Measurements from ENCODE around the gene THSD4.

The THSD4 gene

GRCh38 chr15:71709808-71710418, 594.6 kb downstream of the THSD4 start:
- Histone ChIP-seq H3K9ac (ENCODE audit: low read length) (no peak overlapping the region), H3K27ac (ENCODE audit: low read depth, low read length, poor library complexity, severe bottlenecking) (no peak overlapping the region), H3K9me2 (ENCODE audit: low read depth, low read length) (no peaks in the 10 kb centered on the region), H3K9me3 (ENCODE audit: low read length) (no peaks in the 10 kb centered on the region), H4K20me1 (ENCODE audit: insufficient read depth, low read length) (no peaks in the 10 kb centered on the region), H3F3A (ENCODE audit: insufficient read depth, low read length) (no peaks in the 10 kb centered on the region), H3K4me1 (ENCODE audit: insufficient read depth, low read length, severe bottlenecking) (no peaks in the 10 kb centered on the region), H3K4me3 (ENCODE audit: low read depth, low read length, poor library complexity, severe bottlenecking) (no peak overlapping the region), H3K4me2 (ENCODE audit: low read length) (no peak overlapping the region), H2AFZ (ENCODE audit: low read length) (no peak overlapping the region), H3K79me2 (ENCODE audit: insufficient read depth, low read length) (no peaks in the 10 kb centered on the region), H3K27me3 (ENCODE audit: insufficient read depth, low read length) (no peaks in the 10 kb centered on the region), H3K36me3 (ENCODE audit: insufficient read depth, low read length) (no peaks in the 10 kb centered on the region)
- no peak for TF ChIP-seq CTCF (IDR thresholded peaks at IDR 0.05; ENCODE audit: low read length)
- no peak for TF ChIP-seq EZH2 (IDR thresholded peaks at IDR 0.05; ENCODE audit: borderline replicate concordance, low read length)

- H3K4me2 ChIP-seq (ENCODE audit: low read length), result no peak overlapping the region
- H3K79me2 ChIP-seq (ENCODE audit: insufficient read depth, low read length), result no peaks in the 10 kb centered on the region
- no peak overlapping the region for H3K9ac ChIP-seq (ENCODE audit: low read length)
- H3K36me3 ChIP-seq (ENCODE audit: insufficient read depth, low read length), result no peaks in the 10 kb centered on the region
- no peak overlapping the region for H3K27ac ChIP-seq (ENCODE audit: low read depth, low read length, poor library complexity, severe bottlenecking)
- no peaks in the 10 kb centered on the region for H3F3A ChIP-seq (ENCODE audit: insufficient read depth, low read length)
- H4K20me1 ChIP-seq (ENCODE audit: insufficient read depth, low read length), result no peaks in the 10 kb centered on the region
- TF ChIP-seq EZH2 (IDR thresholded peaks at IDR 0.05; ENCODE audit: borderline replicate concordance, low read length) (no peak), CTCF (IDR thresholded peaks at IDR 0.05; ENCODE audit: low read length) (no peak)
- no peak overlapping the region for H3K4me3 ChIP-seq (ENCODE audit: low read depth, low read length, poor library complexity, severe bottlenecking)
- H3K4me1 ChIP-seq (ENCODE audit: insufficient read depth, low read length, severe bottlenecking), result no peaks in the 10 kb centered on the region
- no peak overlapping the region for H2AFZ ChIP-seq (ENCODE audit: low read length)
- H3K27me3 ChIP-seq (ENCODE audit: insufficient read depth, low read length), result no peaks in the 10 kb centered on the region
- H3K9me3 ChIP-seq (ENCODE audit: low read length), result no peaks in the 10 kb centered on the region
- no peaks in the 10 kb centered on the region for H3K9me2 ChIP-seq (ENCODE audit: low read depth, low read length)
Measured at GRCh38 chr15:71712182-71712581, 596.9 kb downstream of the THSD4 start.

- H3K36me3 ChIP-seq (ENCODE audit: insufficient read depth, low read length), result no peaks in the 10 kb centered on the region
- TF ChIP-seq EZH2 (IDR thresholded peaks at IDR 0.05; ENCODE audit: borderline replicate concordance, low read length) (no peak), CTCF (IDR thresholded peaks at IDR 0.05; ENCODE audit: low read length) (no peak)
- no peaks in the 10 kb centered on the region for H3K79me2 ChIP-seq (ENCODE audit: insufficient read depth, low read length)
- H3K4me1 ChIP-seq (ENCODE audit: insufficient read depth, low read length, severe bottlenecking), result no peaks in the 10 kb centered on the region
- H3K9ac ChIP-seq (ENCODE audit: low read length), result no peak overlapping the region
- H3F3A ChIP-seq (ENCODE audit: insufficient read depth, low read length), result no peaks in the 10 kb centered on the region
- no peaks in the 10 kb centered on the region for H3K27me3 ChIP-seq (ENCODE audit: insufficient read depth, low read length)
- no peak overlapping the region for H3K4me2 ChIP-seq (ENCODE audit: low read length)
- no peaks in the 10 kb centered on the region for H3K9me2 ChIP-seq (ENCODE audit: low read depth, low read length)
- no peak overlapping the region for H3K27ac ChIP-seq (ENCODE audit: low read depth, low read length, poor library complexity, severe bottlenecking)
- H2AFZ ChIP-seq (ENCODE audit: low read length), result no peak overlapping the region
- no peaks in the 10 kb centered on the region for H4K20me1 ChIP-seq (ENCODE audit: insufficient read depth, low read length)
- no peak overlapping the region for H3K4me3 ChIP-seq (ENCODE audit: low read depth, low read length, poor library complexity, severe bottlenecking)
- H3K9me3 ChIP-seq (ENCODE audit: low read length), result no peaks in the 10 kb centered on the region
Measured at GRCh38 chr15:71713191-71713809, 598.0 kb downstream of the THSD4 start.
